ENCODE data around the gene THEMIS2.

DNA sequence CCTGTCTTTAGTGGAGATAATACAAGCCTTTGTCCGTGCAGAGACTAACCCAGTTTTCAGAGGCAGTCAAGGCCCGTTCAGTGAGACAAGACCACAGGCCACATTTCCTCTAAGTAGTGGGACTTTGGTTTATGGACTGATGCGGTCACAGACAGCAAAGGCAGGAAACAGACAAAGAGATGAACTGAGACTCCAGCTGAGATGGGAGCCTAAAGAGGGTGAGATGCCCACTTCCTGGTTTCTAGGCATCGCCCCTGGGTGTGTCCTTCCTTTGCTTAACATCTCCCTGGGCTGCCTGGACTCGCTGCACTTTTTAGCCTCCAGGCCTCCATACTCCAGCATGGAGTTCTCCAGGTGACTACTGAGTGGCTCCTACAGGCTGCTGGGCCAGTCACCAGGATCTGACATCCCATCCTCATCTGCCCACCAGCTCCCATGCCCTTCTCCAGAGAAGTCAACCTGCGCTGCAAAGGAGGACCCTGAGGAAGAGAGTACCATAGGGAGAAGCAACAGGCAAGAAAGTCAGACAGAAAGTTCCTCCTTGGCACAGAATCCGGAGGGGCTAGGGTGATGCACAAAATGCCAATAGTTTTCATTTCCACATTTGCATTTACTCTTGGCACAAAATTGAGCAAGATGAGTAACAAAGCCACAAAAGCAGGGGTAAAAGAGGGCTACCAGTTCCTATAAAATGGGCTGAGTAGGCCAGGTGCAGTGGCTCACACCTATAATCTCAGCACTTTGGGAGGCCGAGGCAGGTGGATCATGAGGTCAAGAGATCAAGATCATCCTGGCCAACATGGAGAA lies 15.1 kb downstream of the THEMIS2 start:
- TF ChIP-seq POLR2A (IDR thresholded peaks at IDR 0.05) = no peak
- TF ChIP-seq, protein P1, sequence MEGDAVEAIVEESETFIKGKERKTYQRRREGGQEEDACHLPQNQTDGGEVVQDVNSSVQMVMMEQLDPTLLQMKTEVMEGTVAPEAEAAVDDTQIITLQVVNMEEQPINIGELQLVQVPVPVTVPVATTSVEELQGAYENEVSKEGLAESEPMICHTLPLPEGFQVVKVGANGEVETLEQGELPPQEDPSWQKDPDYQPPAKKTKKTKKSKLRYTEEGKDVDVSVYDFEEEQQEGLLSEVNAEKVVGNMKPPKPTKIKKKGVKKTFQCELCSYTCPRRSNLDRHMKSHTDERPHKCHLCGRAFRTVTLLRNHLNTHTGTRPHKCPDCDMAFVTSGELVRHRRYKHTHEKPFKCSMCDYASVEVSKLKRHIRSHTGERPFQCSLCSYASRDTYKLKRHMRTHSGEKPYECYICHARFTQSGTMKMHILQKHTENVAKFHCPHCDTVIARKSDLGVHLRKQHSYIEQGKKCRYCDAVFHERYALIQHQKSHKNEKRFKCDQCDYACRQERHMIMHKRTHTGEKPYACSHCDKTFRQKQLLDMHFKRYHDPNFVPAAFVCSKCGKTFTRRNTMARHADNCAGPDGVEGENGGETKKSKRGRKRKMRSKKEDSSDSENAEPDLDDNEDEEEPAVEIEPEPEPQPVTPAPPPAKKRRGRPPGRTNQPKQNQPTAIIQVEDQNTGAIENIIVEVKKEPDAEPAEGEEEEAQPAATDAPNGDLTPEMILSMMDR (IDR thresholded peaks at IDR 0.05) = no peak
